GM18907 (cell line): Measurements from ENCODE around the gene TTC27.
"Not testable (repeated sequence)": the region's sequence is repeated elsewhere in the genome, so short reads cannot be mapped to it uniquely, and the experiment has no call there.

ENCODE experiments used
- ATAC-seq: cut with Tn5 transposase; IDR thresholded peaks from one replicate; pipeline ENCODE4 v1.9.1; 2021; ENCODE audit warnings: mild to moderate bottlenecking, moderate library complexity; ENCODE audit not compliant: unreplicated experiment

The TTC27 gene

DNA sequence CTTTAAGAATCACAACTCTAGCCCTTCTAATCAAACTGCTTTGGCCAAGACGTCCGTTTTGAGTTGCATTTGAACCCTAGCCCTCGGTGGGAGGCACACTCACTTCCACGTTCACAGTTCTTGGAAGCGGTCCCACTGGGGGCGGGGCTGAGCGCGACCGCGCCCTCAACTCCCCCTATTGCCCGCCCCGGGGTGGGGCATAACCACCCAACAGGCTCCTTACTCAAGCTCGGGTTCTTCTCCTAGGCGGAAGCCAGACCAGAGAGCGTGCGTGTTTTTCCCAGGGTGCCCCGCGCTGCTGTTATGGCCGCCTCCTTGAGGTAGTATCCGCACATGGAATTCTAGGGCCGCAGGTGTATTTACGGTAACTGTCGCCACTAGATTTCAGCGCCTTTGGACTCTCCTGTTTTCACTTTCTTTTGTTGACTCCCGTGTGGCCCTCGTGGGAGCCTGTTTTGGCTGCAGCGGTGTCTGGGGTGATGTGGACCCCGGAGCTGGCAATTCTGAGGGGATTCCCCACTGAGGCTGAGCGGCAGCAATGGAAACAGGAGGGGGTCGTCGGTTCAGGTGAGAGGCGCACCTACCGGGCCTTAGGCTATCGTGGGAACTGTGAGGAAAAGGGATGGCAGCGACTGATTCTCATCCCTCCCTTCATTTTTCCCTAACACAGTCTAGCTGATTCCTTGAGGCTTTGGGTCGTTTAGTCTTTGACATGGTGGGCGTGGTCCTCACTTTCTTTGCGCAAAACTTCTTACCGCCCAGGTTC, at the start of gene TTC27:
TSS of gene TTC27 (plus strand) at position 237 of the 766 bp plus-strand sequence. CDS start at position 480, 243 bp downstream.
- ATAC-seq: peak; percentile 100

DNA sequence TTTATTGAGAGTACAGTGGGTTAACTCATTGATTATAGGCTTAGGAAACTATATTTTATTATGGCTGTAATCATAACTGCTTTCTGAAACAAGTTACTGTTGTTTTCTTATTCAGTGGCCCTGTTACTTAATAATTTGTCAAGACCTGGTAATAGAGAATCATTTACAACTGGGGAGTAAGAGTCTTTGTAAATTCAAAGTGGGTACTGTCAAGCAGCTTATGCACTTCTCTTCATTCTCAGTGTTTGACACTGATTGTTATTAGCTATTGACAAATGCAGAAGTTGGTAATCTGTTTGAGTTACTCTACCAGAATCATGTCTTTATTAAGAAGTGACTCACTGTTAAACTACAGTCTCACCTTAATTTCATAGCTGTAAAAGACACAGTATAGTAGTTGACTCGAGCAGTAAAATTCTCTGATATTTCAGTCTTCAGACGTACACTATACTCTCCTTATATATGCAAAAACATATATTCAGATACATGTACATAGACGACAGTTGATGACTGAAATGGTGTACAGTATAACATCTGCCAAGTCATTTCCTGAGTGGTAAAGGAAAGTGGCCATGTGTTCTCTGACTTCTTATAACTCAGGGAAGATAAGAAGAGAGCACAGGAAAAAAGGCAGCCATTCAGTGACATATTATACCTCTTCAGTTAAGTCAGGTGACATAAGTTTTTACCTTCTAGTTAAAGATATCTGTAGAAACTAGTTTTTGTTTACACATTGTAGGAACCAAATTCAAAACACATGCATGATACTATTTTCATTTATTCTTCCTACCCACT, 36.0 kb upstream of the TTC27 start:
- peak; percentile 84 for ATAC-seq

DNA sequence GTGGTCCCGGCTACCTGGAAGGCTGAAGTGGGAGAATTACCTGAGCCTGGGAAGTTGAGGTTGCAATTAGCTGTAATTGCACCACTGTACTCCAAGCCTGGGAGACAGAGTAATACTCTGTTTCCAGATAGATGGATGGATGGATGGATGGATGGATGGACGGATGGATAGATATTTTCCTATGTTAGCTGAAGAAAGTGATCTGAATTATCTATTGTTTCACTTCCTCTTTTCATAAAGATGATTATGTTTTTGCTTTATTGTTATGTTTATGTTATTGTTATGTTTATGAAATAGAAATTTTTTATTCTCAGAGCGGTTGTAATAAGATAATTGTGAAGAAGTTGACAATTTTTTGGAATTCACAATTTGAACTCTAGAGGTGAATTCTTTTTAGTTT, 33.3 kb upstream of the TTC27 start:
- ATAC-seq: no peak

DNA sequence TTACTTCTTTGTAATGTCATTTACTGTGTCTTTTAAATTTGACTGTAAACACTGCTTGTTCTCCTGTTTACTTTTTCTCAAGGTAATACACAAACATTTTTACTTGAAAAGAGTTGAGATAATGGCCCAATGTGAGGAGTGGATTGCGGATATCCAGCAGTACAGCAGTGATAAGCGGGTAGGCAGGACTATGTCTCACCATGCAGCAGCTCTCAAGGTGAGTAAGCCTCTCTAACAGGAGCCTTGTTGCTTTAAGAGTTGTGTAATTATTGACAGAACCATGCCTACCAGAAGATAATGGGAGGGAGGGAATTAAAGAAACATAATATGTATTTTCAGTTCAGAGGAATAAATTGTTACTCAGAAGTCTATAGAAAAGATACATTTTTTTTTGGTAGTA, 16.5 kb upstream of the TTC27 start:
- ATAC-seq: no peak

DNA sequence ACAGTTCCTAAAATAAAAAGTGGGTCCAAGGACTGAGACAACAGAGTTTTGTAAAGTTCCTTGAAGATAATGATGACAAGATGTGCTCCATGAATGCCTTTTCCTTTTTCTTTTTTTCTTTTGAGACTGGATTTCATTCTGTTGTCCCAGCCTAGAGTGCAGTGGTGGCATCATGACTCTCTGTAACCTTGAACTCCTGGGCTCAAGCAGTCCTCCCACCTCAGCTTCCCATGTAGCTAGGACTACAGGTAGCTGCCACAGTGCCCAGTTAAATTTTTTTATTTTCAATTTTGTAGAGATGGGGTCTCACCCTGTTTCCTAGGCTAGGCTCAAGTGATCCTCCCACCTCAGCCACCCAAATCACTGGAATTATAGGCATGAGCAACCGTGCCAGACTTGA, 16.1 kb upstream of the TTC27 start:
- no peak for ATAC-seq

DNA sequence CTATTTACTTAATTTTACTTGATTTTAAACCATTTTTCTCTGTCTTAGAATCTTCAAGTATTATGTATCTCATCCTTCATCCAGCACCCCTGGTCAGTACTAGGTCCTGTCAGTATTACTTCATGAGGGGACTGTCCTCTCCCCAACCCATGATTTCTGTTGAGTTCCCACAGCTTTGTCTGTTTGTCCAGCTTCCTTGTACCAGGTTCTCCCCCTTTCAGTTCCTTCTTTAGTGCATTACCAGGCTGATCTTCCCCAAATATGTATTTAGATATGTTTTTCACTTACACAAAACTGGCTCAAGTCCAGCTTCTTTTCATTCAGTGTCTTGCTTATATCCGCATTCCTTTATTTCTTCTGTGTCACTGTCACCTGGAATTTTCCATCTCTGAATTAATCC, 13.8 kb upstream of the TTC27 start:
- no peak for ATAC-seq

DNA sequence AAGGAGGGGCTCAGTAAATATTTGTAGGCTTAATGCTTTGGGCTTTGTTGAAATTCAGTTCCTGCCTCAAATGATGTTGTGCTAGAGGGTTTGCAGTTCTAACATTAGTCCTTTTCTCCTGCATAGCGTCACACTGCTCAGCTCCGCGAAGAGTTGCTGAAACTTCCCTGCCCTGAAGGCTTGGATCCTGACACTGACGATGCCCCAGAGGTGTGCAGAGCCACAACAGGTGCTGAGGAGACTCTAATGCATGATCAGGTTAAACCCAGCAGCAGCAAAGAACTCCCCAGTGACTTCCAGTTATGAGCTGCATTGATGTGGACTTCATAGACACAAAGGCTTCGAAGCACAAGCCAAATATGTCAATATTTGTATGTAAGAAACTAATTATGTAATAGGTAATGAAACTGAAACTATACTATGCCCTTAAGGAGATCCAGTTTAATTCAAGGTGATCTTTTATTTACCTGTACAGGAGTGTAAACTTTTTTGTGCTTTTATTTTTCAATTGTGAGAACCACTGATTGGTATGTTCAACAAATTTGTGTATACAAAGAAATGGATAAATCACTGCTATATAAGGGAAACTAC, 10.2 kb upstream of the TTC27 start:
- no peak for ATAC-seq

DNA sequence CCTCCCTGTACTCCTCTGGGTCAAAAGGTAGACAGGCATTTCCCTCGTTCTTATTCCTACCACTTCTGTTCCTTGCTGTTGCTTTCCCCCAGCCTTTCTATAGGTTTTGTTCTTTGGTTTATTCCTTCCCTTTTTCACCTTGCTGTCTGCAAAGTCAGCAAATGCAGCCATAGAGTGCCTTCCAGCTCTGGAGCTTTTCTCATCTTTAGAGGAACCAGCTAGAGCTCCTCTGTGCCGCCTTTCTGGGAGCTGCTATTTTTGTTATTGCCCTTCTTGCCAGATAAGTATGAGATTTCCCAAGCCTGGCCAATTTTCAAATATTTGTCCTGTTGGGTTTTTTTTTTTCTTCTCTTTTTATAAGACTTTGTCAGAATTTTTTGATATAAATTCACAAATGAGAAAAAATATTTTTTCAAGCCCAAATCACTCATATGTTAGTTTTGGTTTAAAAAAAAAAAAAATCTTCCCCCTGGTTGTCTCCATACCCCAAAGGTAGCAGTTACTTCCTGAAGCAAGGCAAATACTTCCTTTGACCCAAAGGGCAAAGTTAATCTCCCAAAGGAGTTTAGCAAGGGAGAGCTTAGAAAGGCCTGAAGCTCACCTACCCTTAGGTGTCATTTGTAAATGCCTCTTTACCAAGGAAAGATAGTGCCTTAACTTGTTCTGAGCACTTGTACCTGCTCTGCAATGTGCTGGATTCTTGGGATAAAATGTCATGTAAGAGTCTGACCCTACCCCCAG, 5.1 kb upstream of the TTC27 start:
- ATAC-seq: no peak

DNA sequence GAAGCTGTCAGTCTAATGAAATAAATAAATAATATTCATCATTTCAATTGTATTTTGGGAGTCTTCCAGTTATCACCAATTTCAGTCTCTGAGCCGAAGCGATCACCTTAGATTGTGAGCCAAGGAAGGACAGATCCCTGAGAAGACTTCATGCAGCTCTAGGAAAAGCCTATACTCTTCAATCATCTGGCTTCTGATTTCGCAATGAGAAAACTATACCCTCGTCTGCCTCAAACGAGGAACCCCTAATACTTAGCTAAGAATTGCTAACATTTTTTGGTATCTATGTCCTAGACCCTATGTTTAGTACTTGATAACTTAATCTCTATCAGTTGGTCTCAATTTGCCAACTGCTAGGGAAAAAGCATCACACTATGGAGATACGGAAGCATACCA, 4.5 kb upstream of the TTC27 start:
- no peak for ATAC-seq

DNA sequence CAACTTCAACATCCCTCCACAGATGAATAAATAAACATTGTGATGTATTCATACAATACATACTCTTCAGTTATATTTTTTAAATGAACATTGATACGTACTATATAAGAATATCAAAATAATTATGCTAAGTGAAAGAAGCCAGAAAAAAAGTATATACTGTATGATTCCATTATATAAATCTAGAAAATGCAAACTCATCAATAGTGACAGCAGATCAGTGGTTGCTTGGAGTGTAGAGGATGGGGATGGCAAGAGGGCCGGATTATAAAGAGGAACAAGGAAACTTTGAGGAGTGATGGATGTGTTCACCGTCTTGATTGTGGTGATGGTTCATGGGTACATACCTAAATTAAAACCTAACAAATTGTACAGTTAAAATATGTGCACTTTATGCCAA, 3.0 kb upstream of the TTC27 start:
- no peak for ATAC-seq

DNA sequence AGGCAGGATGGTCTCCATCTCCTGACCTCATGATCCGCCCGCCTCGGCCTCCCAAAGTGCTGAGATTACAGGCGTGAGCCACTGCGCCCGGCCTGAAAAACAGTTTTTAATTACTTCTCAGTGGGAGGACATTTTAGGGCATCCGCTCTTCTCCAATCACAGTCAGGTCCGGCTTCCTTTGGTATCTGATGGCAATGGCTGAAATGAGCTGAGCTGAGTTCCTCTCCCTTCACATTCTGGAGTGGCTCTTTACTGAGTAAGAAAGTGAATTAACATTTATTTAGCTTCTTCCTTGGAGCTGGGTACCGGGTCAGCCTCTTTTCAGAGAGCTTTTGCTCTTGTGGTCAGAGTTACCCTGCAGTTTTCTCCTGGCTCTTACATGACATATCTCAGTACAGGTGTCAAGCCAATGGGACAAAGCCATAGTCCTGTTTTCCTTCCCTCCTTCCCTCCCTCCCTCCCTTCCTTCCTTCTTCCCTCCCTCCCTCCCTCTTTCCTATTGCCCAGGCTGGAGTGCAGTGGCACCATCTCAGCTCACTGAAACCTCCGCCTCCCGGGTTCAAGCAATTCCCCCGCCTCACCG, 1.1 kb upstream of the TTC27 start:
- ATAC-seq: no peak

DNA sequence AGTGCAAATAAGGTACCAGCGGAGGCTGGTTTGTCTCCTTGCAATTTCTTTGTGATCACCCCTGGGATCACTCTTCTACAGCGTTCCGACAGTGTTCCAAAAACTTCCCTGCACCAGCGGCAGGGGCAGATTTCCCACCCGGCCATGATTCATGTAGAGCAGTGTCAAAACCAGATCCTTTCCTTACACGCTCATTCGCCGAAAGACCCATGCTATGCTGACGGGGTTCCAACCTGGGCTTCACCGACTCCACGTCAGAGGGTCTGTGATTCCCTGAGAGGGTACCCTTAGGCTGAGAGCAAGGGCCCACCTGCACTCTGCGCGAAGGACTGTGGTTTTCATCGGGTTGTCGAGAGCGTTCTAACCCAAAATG, 423 bp upstream of the TTC27 start:
- ATAC-seq: peak; percentile 37

DNA sequence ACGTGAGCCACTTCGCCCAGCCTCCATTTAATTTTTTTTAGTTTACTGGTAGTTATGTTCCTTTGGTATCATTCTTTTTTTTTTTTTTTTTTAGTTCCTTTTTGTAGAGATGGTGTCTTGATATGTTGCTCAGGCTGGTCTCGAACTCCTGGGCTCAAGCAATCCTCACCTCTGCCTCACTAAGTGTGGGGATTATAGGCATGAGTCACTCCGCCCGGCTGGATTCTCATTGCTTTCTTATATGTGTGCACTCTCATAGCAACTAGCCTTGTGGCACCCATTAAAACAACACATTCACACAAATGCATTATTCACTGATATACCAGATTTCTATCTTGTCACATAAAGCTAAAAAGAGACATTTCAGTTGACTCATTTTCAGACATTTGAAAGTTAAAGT, 4.2 kb downstream of the TTC27 start:
- ATAC-seq: no peak

DNA sequence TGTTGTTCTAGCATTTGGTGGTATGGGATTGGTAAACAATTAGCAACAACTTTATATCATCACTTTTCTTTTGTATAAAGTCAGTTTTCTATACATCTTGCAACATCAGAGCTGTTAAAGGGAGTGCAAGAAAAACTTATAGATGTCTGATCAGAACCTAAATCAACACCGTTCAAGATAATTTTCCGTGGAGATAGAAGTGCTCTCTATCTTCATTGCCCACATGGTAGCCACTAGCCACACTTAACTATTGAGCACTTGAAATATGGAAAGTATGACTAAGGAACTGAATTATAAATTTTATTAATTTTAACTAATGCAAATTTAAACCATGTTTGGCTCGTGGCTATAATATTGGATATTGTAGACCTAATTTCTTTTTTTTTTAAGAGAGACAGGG, 5.2 kb downstream of the TTC27 start:
- no peak for ATAC-seq

DNA sequence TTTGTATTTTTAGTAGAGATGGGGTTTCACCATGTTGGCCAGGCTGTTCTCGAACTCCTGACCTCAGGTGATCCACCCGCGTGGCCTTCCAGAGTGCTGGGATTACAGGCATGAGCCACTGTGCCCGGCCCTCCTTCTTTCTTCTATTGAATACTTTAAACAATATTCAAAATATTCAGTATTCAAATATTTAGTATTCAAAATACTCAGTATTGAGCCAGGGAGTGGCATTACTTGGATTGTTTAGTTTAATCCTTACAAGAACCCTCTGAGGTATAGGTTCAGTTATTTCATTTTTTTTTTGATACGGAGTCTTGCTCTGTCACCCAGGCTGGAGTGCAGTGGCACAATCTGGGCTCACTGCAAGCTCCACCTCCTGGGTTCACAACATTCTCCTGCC, 10.7 kb downstream of the TTC27 start:
- ATAC-seq: not testable (repeated sequence)

DNA sequence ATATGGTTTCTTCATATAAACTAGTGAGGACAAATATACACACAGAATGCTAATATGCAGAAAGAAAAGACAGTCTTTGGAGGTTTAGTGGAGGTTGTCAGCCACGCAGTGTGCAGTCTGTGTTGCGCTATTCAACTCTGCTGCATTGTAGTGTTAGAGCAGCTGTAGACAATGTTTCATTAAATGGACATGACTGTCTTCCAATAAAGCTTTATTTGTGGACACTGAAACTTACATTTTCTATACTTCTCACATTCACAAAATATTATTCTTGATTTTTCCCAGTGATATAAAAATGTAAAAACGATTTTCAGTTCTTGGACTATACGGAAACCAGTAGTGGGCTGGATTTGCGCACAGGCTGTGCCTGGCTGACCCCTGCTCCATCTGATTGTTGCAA, 13.3 kb downstream of the TTC27 start:
- no peak for ATAC-seq

DNA sequence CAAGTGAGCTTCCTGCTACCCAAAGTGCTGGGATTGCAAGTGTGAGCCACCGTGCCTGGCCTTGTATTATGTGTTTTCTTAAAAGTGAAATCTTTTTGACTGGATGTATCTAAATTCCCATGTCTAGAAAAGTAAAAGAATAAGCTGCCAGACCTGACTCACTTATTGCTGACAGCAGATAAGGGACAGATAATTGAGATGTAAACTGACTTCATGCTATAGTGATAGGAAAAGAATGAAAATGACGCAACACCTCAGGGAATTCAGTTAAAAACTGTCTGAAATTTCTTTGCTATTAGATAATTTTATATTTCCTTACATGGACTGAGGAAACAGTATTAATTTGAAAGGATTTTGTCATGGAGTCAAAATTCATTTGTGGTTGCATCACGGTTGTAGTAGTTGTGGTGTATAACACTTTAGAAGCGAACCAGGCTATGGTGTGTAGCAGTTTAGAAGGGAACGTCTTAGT, 19.4 kb downstream of the TTC27 start:
- ATAC-seq: no peak

DNA sequence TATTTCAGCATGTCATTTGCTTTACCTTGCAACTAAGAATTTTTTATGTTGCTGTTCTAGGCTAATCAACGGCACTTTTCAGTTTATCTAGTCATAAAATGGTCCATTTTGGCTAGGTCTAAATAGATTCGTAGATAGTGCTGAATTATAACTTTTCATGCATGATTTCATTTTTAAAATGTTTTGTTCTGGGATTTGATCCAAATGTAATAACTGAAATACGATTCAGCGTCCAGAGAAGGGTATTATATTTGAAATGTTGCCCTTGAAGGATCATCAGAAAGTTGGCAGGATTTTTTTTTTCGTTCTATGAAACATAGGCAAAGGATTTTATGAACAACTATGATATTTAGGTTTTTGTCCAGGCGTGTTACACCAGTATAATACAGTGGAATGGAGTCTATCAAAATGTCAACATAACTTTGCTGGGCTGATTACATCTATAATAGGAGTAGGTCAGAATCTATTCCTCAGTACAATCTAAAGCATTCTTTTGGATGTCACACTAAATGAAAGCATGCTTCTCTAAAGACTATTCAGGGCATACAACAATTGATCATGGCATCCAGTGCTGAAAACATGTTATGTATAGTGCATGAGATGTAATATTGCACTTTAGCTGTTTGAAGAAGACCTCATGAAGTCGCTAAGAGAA, 24.8 kb downstream of the TTC27 start:
- no peak for ATAC-seq

DNA sequence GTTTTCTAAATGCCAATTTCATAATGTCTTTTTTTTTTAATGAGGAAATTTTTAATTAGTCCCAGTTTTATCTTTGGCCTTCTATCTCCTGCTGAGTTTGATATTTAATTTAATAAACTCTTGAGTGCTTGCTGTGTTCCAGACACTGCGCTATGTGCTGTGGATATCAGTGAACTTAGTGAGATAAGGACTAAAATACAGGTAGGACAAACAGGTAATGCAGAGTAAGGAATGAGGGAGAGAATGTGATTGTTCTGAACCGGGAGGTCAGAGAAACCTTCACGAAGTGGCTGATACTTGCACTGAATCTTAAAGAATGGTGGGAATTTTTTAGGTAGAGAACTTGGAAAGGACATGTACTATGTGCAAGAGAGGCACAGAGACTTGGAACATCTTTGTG, 28.2 kb downstream of the TTC27 start:
- no peak for ATAC-seq

DNA sequence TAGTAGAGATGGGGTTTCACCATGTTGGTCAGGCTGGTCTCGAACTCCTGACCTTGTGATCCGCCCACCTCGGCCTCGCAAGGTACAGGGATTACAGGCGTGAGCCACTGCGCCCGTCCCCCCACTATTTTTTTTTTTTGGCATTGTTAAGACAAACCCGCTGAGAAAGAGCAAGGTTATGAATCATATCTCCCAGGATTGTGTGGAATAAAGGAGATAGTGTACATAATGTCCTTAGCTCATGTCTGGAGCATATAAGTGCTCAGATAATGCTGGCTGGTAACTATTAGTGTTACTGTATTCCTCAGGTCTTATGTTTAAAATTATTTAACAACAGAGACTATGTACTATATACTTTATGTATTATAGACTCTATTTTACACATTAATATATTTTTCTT, 36.0 kb downstream of the TTC27 start:
- ATAC-seq: no peak
